Hematopoietic multipotent progenitor cell treated with erythropoietin and hydrocortisone succinate and interleukin-3 and kit ligand, for 15 days (in vitro differentiated cells): Measurements from ENCODE around the gene ARHGDIG.
"Not testable (repeated sequence)": the region's sequence is repeated elsewhere in the genome, so short reads cannot be mapped to it uniquely, and the experiment has no call there.

Source experiments
- DNase-seq: peaks from one replicate; pipeline ENCODE4 v3.0.0-alpha.2; 2015; ENCODE audit warnings: low spot score

ARHGDIG gene

DNA sequence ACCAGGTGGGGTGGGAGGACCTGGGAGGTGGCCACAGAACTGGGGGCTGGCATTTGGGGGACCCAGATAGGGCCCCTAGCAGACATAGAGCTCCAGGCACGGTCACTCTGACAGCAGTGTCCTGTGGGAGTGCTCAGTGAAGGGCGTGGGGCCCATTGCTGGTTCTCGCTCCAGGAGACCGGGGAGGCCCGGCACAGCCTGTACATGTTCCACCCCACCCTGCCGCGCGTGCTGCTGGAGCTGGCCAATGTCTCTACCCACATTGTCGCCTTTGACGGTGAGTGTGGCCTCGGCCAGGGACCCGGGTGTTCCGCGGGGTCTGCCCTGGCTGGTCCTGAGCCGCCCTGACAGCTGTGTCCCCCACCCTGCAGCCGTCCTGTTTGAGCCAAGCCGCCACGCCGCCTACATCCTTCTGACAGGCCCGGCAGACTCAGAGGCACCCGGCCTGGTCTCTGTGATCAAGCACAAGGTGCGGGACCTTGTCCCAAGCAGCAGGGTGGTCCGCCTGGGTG is 15.9 kb upstream of the ARHGDIG start:
- no peak for DNase-seq

GRCh38 chr16:265002-265529 is 15.3 kb upstream of the ARHGDIG start:
- no peak for DNase-seq

- no peak for DNase-seq
These were observed 14.7 kb upstream of the ARHGDIG start for GRCh38 chr16:265711-266110.

DNA sequence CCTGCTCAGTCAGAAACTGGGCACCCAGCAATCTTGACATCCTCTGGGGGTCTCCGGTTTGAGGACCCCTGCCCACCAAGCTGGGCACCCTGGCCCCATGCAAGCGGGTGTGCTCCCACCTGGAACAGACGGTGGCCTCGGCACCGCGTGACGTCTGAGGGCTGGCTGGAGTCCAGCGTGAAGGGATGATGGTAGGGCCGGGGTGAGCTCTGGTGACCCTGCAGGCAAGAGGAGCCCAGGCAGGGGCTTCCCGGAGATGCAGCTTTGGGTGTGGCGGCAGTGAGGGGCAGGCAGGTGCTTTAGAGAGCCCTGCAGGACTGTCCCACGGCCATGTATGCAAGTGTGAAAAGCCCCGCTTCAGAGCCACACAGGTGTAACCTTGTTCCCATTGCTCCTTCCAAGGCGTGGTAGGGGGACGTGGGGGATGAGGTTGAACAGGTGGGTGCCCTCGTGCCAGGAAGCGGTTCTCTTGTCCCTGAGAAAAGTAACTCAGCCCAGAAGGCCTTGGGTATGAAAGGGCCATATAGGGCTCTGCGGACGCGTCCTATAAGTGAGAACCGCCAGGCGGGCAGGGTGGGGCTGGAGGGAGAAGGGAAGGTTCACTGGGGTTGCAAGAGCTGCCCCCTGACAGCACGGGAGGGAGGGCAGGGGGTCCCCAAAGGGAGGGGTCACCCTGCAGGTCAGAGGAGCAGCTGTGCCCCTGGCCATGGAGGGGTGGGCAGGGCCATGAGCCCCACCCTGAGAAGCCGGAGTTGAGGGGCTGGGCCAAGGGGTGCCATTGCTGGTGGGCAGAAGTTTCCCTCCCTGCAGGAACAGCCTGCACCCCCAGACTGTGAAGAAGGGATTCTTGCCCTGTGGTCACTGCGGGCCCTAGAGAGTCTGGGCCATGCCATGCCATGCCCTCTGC is 13.9 kb upstream of the ARHGDIG start:
- DNase-seq: no peak

DNA sequence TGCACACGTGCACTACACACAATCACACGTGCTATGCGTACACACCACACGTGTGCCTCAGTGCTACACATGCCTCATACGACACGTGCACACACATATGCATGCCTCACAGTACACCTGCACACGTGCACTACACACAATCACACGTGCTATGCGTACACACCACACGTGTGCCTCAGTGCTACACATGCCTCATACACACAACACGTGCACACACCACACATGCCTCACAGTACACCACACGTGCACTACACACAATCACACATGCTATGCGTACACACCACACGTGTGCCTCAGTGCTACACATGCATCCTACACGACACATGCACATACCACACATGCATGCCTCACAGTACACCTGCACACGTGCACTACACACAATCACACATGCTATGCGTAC is 12.8 kb upstream of the ARHGDIG start:
- DNase-seq: not testable (repeated sequence)

DNA sequence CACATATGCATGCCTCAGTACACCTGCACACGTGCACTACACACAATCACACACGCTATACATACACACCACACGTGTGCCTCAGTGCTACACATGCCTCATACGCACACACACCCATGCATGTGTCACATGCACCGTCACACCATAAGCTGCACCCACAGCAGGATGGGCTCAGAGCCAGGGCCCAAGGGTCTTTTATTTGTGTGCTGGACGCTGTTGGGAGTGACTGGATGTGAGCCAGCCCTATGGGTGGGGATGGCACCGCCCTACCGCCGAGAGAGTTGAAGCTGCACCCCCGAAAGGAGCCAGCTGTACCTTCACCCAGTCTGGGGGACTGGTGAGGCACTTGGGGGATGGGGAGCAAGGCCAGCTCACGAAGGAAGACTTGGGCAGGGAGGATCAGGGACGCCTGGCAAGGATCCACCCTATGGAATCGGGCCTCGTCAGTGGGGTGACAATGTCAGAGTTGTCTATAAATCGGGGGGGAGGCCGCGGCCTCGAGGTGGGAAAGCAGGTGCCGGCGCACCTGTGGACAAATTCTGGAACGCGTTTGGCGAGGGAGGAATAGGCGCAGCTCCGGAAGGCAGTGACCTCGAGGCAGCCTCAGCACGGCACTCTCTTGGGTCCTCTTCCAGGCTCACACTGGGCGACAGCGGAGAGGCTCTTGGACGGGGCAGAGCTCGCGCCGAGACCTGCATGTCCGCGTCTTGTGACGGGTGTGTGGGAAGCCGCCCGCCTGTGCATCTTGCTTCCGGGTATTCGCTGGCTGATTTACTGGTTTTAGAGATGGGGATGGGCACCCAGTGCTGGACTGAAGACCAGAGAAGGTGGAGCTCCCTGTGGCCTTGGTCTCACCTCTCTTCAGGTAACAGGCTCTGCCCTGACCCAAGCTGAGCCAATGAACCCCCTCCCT is 12.0 kb upstream of the ARHGDIG start:
- no peak for DNase-seq

- no peak for DNase-seq
These were observed 11.2 kb upstream of the ARHGDIG start for GRCh38 chr16:269061-269796.

- DNase-seq: no peak
These were observed 9.8 kb upstream of the ARHGDIG start for GRCh38 chr16:270381-271255.

GRCh38 chr16:272633-273546 is 7.5 kb upstream of the ARHGDIG start:
- DNase-seq: no peak

GRCh38 chr16:273547-274421 is 6.6 kb upstream of the ARHGDIG start:
- peak; percentile 23 for DNase-seq

GRCh38 chr16:275041-275641 is 5.2 kb upstream of the ARHGDIG start:
- DNase-seq: no peak

GRCh38 chr16:275786-276232 is 4.6 kb upstream of the ARHGDIG start, which contains the start of gene RGS11:
TSS of gene RGS11 (minus strand) at chr16:275944. CDS start at chr16:275911, 33 bp downstream.
- no peak for DNase-seq

DNA sequence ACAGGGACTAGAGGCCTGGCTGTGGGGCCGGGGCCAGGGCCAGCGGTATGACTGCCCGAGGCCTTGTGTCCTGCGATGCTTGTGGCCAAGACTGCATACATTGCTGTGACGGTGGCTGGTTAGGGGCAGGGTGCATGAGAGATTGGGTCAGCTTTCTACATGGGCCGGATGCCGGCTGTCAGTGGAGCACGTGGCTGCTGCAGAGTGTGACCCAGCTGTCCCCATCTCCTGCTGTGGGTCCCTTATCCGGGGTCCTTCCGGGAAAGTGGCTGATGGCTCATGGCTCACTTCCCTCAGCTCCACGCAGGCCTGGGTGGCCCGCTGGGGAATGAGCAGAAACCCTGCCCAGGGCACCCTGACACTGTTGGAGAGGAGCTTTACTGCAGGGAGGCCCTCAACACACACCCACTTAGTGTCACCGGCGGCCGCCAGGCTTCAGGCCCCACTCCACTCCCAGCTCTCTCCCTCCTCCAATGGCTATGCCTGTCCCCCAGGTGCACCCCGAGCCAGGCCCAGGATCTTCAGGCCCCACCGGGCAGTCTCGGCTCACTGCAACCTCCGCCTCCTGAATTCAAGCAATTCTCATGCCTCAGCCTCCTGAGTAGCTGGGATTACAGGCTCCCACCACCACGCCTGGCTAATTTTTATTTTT is 3.8 kb upstream of the ARHGDIG start:
- DNase-seq: no peak

- DNase-seq: peak; percentile 60
These were observed 1.5 kb upstream of the ARHGDIG start for GRCh38 chr16:278863-279366.

DNA sequence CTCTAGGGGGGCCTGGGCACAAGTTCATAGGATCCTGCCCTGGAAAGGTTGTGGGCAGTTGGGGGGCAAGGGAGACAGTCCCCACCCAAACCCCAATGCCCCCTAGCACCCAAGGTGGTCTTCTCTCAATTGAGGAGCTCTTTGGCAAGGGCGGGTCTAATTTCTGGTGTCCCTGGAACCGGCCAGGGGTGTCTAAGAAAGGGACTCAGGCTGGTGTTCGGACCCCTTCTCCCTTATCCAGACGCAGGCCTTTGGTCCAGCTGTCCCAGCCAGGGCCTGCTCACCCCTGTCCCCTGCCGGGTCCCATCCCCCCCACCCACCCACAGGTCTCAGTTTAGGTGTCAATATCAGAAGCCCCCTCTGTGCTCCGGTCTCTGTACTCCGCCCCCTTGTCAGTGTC is 860 bp upstream of the ARHGDIG start:
- no peak for DNase-seq

GRCh38 chr16:280005-280460 is 358 bp upstream of the ARHGDIG start:
- DNase-seq: no peak

DNA sequence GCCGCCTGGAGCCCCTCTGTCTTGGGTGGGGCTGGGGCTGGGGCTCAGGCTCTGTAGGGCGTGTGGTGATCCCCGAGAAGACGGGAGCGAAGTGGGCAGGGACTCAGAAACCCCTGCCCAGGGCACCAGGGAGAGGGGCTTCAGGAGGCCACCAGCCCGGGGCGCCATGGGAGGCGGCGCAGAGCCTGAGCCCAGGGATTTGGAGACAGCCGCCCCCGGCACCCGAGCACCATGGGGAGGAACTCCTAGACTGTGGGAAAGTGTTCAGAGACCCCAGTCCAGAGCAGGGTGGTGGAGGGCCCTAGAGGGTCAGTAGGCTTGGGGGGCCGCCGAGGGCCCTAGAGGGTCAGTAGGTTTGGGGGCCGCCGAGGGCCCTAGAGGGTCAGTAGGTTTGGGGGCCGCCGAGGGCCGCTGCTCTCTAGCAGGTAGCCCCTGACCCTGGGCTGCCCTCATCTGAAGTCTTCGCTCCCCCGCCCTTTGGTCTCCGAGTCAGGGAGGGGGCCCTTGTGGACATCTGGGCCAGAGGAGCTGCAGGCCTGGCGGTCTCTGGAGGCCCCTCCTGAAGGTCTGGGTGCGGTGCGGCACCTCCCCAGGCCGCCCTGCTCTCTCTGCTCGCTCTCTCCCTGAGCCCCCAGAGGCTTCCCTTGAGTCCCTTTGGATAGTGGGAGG is 734 bp downstream of the ARHGDIG start:
- DNase-seq: no peak
